H1 (cell line): Measurements from ENCODE around the gene MYO1D. TPM values are rescaled to one million over a fixed set of nuclear protein-coding genes. Genes with fewer than 3 reads are reported as not detected.

Experiments used
- CTCF ChIA-PET: fragments of 300-600 bp; sonication (Branson Sonifier 250); formaldehyde crosslinking; loops from one replicate; lab custom pipeline; 2021; ENCODE audit not compliant: partially characterized antibody; lab: Charles Lee
- POLR2A ChIA-PET: fragments of 300-600 bp; sonication (Branson Sonifier 250); formaldehyde crosslinking; loops from one replicate; lab custom pipeline; 2021; ENCODE audit warnings: inconsistent platforms; ENCODE audit not compliant: partially characterized antibody; lab: Charles Lee
- DNase-seq, 2 experiments: peaks; one replicate each; pipeline versions ENCODE4 v3.0.0 to v3.0.0-alpha.2; 2010 to 2022; ENCODE audit warnings: low spot score in 2 of 2, low read depth in 1 of 2, mixed read lengths in 1 of 2
- FAIRE-seq: peaks from 2 replicates; lab custom pipeline; 2011; peaks lifted over from hg19 to GRCh38; lab: Jason Lieb, UNC
- H2AFZ ChIP-seq: 2 replicates; pipeline ENCODE4 v1.8.1; 2012; ENCODE audit warnings: low read length, inconsistent platforms
- H2AK5ac ChIP-seq: 2 replicates; pipeline ENCODE4 v1.6.1; 2013; ENCODE audit warnings: low read depth, low read length
- H2BK120ac ChIP-seq: replicated peaks from 2 replicates; pipeline ENCODE3; 2013; ENCODE audit warnings: low read depth, low read length, inconsistent platforms
- H2BK12ac ChIP-seq: 2 replicates; pipeline ENCODE4 v1.6.1; 2013; ENCODE audit warnings: low read depth, low read length
- H2BK15ac ChIP-seq: 2 replicates; pipeline ENCODE4 v1.6.1; 2013; ENCODE audit warnings: low read length
- H2BK20ac ChIP-seq: 2 replicates; pipeline ENCODE4 v1.6.1; 2013; ENCODE audit warnings: low read length
- H2BK5ac ChIP-seq: 2 replicates; pipeline ENCODE4 v1.6.1; 2013; ENCODE audit warnings: low read depth, low read length
- H3K14ac ChIP-seq: 2 replicates; pipeline ENCODE4 v1.6.1; 2013; ENCODE audit warnings: inconsistent platforms; ENCODE audit not compliant: insufficient read length
- H3K18ac ChIP-seq: 2 replicates; pipeline ENCODE4 v1.6.1; 2013; ENCODE audit warnings: low read length; ENCODE audit errors: extremely low read depth
- H3K23ac ChIP-seq: 2 replicates; pipeline ENCODE4 v1.6.1; 2013; ENCODE audit warnings: inconsistent platforms; ENCODE audit not compliant: insufficient read length
- H3K23me2 ChIP-seq: 2 replicates; pipeline ENCODE4 v1.6.1; 2013; ENCODE audit warnings: low read depth, low read length
- H3K27ac ChIP-seq: 2 replicates; pipeline ENCODE4 v1.6.1; 2011; ENCODE audit warnings: low read depth, low read length, inconsistent platforms
- H3K27me3 ChIP-seq, 4 experiments: replicated peaks in 1 of 4; 1 replicate in 1 of 4; 2 replicates in 3 of 4; pipeline versions ENCODE4 v1.6.1 to v1.8.1; 2011 to 2013; ENCODE audit warnings: low read length in 3 of 4, mild to moderate bottlenecking in 3 of 4, inconsistent platforms in 2 of 4, mixed read lengths in 2 of 4, moderate library complexity in 1 of 4; ENCODE audit not compliant: control insufficient read depth in 3 of 4, insufficient read depth in 3 of 4; ENCODE audit errors: extremely low read depth in 1 of 4
- H3K36me3 ChIP-seq, 4 experiments: 2 replicates each; pipeline versions ENCODE4 v1.6.1 to v1.8.1; 2011 to 2013; ENCODE audit warnings: mild to moderate bottlenecking in 4 of 4, low read length in 3 of 4, moderate library complexity in 2 of 4, control low read depth in 1 of 4, inconsistent platforms in 1 of 4; ENCODE audit not compliant: insufficient read depth in 4 of 4, control insufficient read depth in 2 of 4
- H3K4ac ChIP-seq: replicated peaks from 2 replicates; pipeline ENCODE3; 2013; ENCODE audit warnings: low read length, low read depth, mixed read lengths, inconsistent platforms; ENCODE audit not compliant: insufficient read length
- H3K4me1 ChIP-seq, 4 experiments: replicated peaks in 1 of 4; 1 replicate in 1 of 4; 2 replicates in 3 of 4; pipeline versions ENCODE4 v1.6.1 to v1.8.1; 2011 to 2013; ENCODE audit warnings: low read length in 3 of 4, inconsistent platforms in 2 of 4, mixed read lengths in 1 of 4; ENCODE audit not compliant: insufficient read depth in 4 of 4, control insufficient read depth in 3 of 4
- H3K4me2 ChIP-seq, 2 experiments: 2 replicates each; pipeline versions ENCODE4 v1.6.1 to v1.8.1; 2011 to 2013; ENCODE audit warnings: low read depth in 2 of 2, low read length in 2 of 2, control low read depth in 1 of 2, inconsistent platforms in 1 of 2, mild to moderate bottlenecking in 1 of 2; ENCODE audit not compliant: insufficient read depth in 1 of 2
- H3K4me3 ChIP-seq, 4 experiments: fragments of 200-600, 300-600 bp in 1 of 4; sonication (generic), shearing (Covaris generic), sonication (Bioruptor Twin) in 1 of 4; 2 replicates each; pipeline versions ENCODE4 v1.5.1 to v1.8.1; 2011 to 2016; ENCODE audit warnings: low read length in 4 of 4, low read depth in 3 of 4, control low read depth in 2 of 4, inconsistent platforms in 2 of 4, mild to moderate bottlenecking in 2 of 4, mixed read lengths in 1 of 4, moderate library complexity in 1 of 4; ENCODE audit not compliant: insufficient read depth in 2 of 4; ENCODE audit errors: extremely low read depth in 1 of 4
- H3K56ac ChIP-seq: replicated peaks from 2 replicates; pipeline ENCODE3; 2013; ENCODE audit warnings: low read depth, mild to moderate bottlenecking, mixed read lengths, low read length, inconsistent platforms; ENCODE audit not compliant: insufficient read length
- H3K79me1 ChIP-seq: 2 replicates; pipeline ENCODE4 v1.6.1; 2013; ENCODE audit warnings: low read depth, low read length, control low read depth
- H3K79me2 ChIP-seq, 2 experiments: 2 replicates each; pipeline versions ENCODE4 v1.6.1 to v1.8.1; 2012 to 2013; ENCODE audit warnings: low read length in 2 of 2, mild to moderate bottlenecking in 2 of 2, inconsistent platforms in 1 of 2; ENCODE audit not compliant: insufficient read depth in 2 of 2, control insufficient read depth in 1 of 2
- H3K9ac ChIP-seq, 4 experiments: replicated peaks in 1 of 4; 1 replicate in 1 of 4; 2 replicates in 3 of 4; pipeline versions ENCODE4 v1.6.1 to v1.8.1; 2011 to 2013; ENCODE audit warnings: low read depth in 3 of 4, low read length in 3 of 4, control low read depth in 2 of 4, mild to moderate bottlenecking in 2 of 4, moderate library complexity in 2 of 4, inconsistent platforms in 1 of 4; ENCODE audit errors: extremely low read depth in 1 of 4
- H3K9me3 ChIP-seq, 2 experiments: 2 replicates each; pipeline versions ENCODE4 v1.6.1 to v1.8.1; 2012 to 2013; ENCODE audit warnings: mild to moderate bottlenecking in 2 of 2, moderate library complexity in 2 of 2, control low read depth in 1 of 2, inconsistent platforms in 1 of 2, low read depth in 1 of 2, low read length in 1 of 2, mixed read lengths in 1 of 2; ENCODE audit not compliant: insufficient read depth in 2 of 2
- H4K20me1 ChIP-seq, 2 experiments: replicated peaks in 1 of 2; 2 replicates each; pipeline versions ENCODE3 to v1.8.1; 2011 to 2013; ENCODE audit warnings: inconsistent platforms in 2 of 2, low read length in 2 of 2, mild to moderate bottlenecking in 1 of 2; ENCODE audit not compliant: insufficient read depth in 2 of 2, control insufficient read depth in 1 of 2
- H4K5ac ChIP-seq: 2 replicates; pipeline ENCODE4 v1.6.1; 2013; ENCODE audit warnings: low read length, low read depth, mixed read lengths, inconsistent platforms; ENCODE audit not compliant: insufficient read length
- H4K8ac ChIP-seq: 2 replicates; pipeline ENCODE4 v1.8.0; 2013; ENCODE audit warnings: mild to moderate bottlenecking, moderate library complexity, low read length, inconsistent platforms; ENCODE audit not compliant: insufficient read depth; ENCODE audit errors: extremely low read depth
- H4K91ac ChIP-seq: replicated peaks from 2 replicates; pipeline ENCODE3; 2013; ENCODE audit warnings: low read length, mixed read lengths, inconsistent platforms; ENCODE audit not compliant: insufficient read length
- JUND ChIP-seq: IDR thresholded peaks from 2 replicates; pipeline ENCODE4 v1.6.1; 2011; ENCODE audit warnings: mild to moderate bottlenecking, improper control_type of control experiment, low read length
- POLR2AphosphoS5 ChIP-seq: IDR thresholded peaks from 2 replicates; pipeline ENCODE4 v1.6.1; 2011; ENCODE audit warnings: low read depth, low read length
- SIN3A ChIP-seq, 2 experiments: IDR thresholded peaks in 1 of 2; conservative IDR thresholded peaks in 1 of 2; 2 replicates each; pipeline ENCODE4 v1.6.1; 2011 to 2012; ENCODE audit warnings: low read length in 2 of 2, improper control_type of control experiment in 1 of 2, low read depth in 1 of 2, mild to moderate bottlenecking in 1 of 2
- WGBS, 2 experiments: shearing (Covaris generic) in 1 of 2; methylation state at CpG; one replicate each; pipeline versions ENCODE4 v1.1.6 to v1.1.7; 2013 to 2015; ENCODE audit warnings: low lambda C conversion rate in 2 of 2, mixed read lengths in 2 of 2, inconsistent platforms in 1 of 2, low coverage in 1 of 2, missing lambda C conversion rate in 1 of 2; ENCODE audit not compliant: insufficient replicate concordance in 2 of 2, insufficient coverage in 1 of 2, insufficient read length in 1 of 2; ENCODE audit errors: extremely low coverage in 1 of 2, missing lambda C conversion rate in 1 of 2; 5-methylcytosine and 5-hydroxymethylcytosine counted together
- polyA plus RNA-seq, 7 experiments: library from polyadenylated mRNA; depleted of rRNA in 3 of 7; stranded (reverse) in 5 of 7; unstranded in 2 of 7; fragments of >200 nt in 5 of 7; fragments of 200-250 nt in 2 of 7; gene quantifications; 1 replicate in 5 of 7; 2 replicates in 1 of 7; 4 replicates in 1 of 7; pipeline versions ENCODE4 v1.2.1 to v1.2.3, GENCODE V29; 2011 to 2013; ENCODE audit warnings: missing spikeins in 2 of 7, mixed read lengths in 2 of 7
- total RNA-seq: library from RNA; stranded (reverse); fragmentation: NEBNext Ultra II Directional; extraction: Animal tissue kit (Norgen Biotek cat#: 25700); gene quantifications from 2 replicates; pipeline ENCODE4 v1.2.1, GENCODE V29; 2021

The MYO1D gene
- total and polyA plus RNA-seq, 2 of the 8 experiments (the other 6 are each of a cell fraction or from before 2014, with no cell fraction given): 6.5 to 25.4 TPM

DNA sequence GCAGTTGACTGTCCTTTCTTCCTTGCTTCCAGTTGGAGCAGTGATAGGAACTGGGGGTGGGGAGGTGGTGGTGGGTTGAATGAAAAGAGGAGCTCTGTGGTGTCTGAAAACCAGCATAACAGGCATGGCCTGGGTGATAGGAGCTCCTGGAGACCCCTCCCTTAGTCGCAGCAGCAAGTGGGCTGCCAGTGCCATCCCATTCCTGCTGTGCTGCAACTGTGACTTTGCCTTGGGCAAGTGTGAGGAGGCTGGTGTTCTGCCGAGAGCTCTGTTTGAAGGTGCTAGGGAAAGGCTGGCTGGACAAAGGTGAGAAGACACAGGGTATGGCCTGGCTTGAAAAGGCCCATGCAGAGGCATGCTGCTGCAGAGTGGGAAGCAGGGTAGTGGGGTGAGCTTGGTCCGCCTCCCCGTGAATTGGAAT is 392.9 kb downstream of the MYO1D start:
- H3K36me3 ChIP-seq: peaks cover 16 to 29% (median 22%) of the 10 kb centered on the region in 4 experiments
- 83% methylated on average over 4 of the region's 4 CpGs; no CpG with 5 or more reads in 1 of the 2 experiments for WGBS, 2 experiments

More for the DNA sequence above, 392.9 kb downstream of the MYO1D start:
- 0 out of 2 replicates have a peak overlapping the region, but pooled peaks have one; percentile 74 for H2BK15ac ChIP-seq
- H4K91ac ChIP-seq: peak overlapping the region; percentile 62
- ChIA-PET POLR2A (interaction anchor here (0.7 to 2.4 kb wide), 16 partner anchors 11 to 325 kb away, joined by 3 to 14 read pairs (median 4); partner anchors contain the start of gene PSMD11), CTCF (interaction anchor here (0.6 to 9.6 kb wide), 34 partner anchors 10 to 454 kb away, joined by 3 to 71 read pairs (median 4); partner anchors contain the start of gene PSMD11)
- H2BK120ac ChIP-seq: no peak overlapping the region
- no peak for DNase-seq
- no peak overlapping the region for H3K14ac ChIP-seq
- peaks cover 3 to 6% of the 10 kb centered on the region in 2 experiments for H4K20me1 ChIP-seq
- no peak for FAIRE-seq
- peak overlapping the region; percentile 40 for H3K4ac ChIP-seq
- H3K18ac ChIP-seq: peak overlapping the region; percentile 62; the same call in 1 of the 2 replicates
- H2AK5ac ChIP-seq: no peak overlapping the region
- H3K27me3 ChIP-seq: no peaks in the 10 kb centered on the region; a peak in 2 of 7 replicates
- H2AFZ ChIP-seq: no peak overlapping the region
- H3K23me2 ChIP-seq: peaks cover 8% of the 10 kb centered on the region
- H3K4me1 ChIP-seq: peaks cover 10 to 36% (median 22%) of the 10 kb centered on the region in 4 experiments
- no peak overlapping the region for H3K56ac ChIP-seq
- H3K79me2 ChIP-seq: peaks cover 0 to 12% of the 10 kb centered on the region in 2 experiments; a peak in 2 of 4 replicates
- H3K4me3 ChIP-seq: peak overlapping the region in 3 of 4 experiments; percentile 2 to 15 (median 12); a peak in 3 of 8 replicates
- 0 out of 2 replicates have a peak overlapping the region, but pooled peaks have one; percentile 19 for H3K27ac ChIP-seq
- H3K4me2 ChIP-seq: peak overlapping the region; percentile 8 to 37; a peak in 2 of 4 replicates
- no peaks in the 10 kb centered on the region for H3K9me3 ChIP-seq
- no peak overlapping the region; a peak in 1 of 7 replicates for H3K9ac ChIP-seq
- peak overlapping the region; percentile 0; the same call in 1 of the 2 replicates for H2BK12ac ChIP-seq
- no peak overlapping the region for H3K23ac ChIP-seq
- peak overlapping the region; percentile 56; the same call in 1 of the 2 replicates for H2BK5ac ChIP-seq
- H2BK20ac ChIP-seq: no peak overlapping the region
- H4K5ac ChIP-seq: no peak overlapping the region
- TF ChIP-seq JUND: no peak
- peak; percentile 3; the same call in 1 of the 2 replicates for TF ChIP-seq POLR2AphosphoS5
- no peak for TF ChIP-seq SIN3A (conservative IDR thresholded peaks at IDR 0.05 in 1 of 2, IDR thresholded peaks at IDR 0.05 in 1 of 2; ENCODE audit: low read depth in 1 of 2, low read length in 2 of 2)
- H4K8ac ChIP-seq: no peak overlapping the region
- H3K79me1 ChIP-seq: peaks cover 5% of the 10 kb centered on the region
